NCI-H82 (cell line): ENCODE measurements around the gene FER.
"Not testable (repeated sequence)": the region's sequence is repeated elsewhere in the genome, so short reads cannot be mapped to it uniquely, and the experiment has no call there.

ENCODE experiments used
- DNase-seq: peaks from one replicate; lab custom pipeline; 2025; lab: John Stamatoyannopoulos, UW

The FER gene

GRCh38 chr5:108747111-108747773, 455 bp upstream of the FER start:
- no peak for DNase-seq

GRCh38 chr5:108748401-108749127, 867 bp downstream of the FER start:
- peak; percentile 98 for DNase-seq

GRCh38 chr5:108749128-108749861, 1.6 kb downstream of the FER start:
- peak; percentile 87 for DNase-seq

GRCh38 chr5:108753331-108753730, 5.6 kb downstream of the FER start:
- DNase-seq: no peak

GRCh38 chr5:108753877-108754276, 6.2 kb downstream of the FER start:
- no peak for DNase-seq

- no peak for DNase-seq
Measured at GRCh38 chr5:108760512-108760911, 12.8 kb downstream of the FER start.

- no peak for DNase-seq
Measured at GRCh38 chr5:108762660-108763059, 15.0 kb downstream of the FER start.

GRCh38 chr5:108763222-108763916, 15.7 kb downstream of the FER start:
- no peak for DNase-seq

GRCh38 chr5:108765647-108766046, 17.9 kb downstream of the FER start:
- DNase-seq: no peak

GRCh38 chr5:108766916-108767315, 19.2 kb downstream of the FER start:
- DNase-seq: not testable (repeated sequence)

GRCh38 chr5:108769352-108769751, 21.7 kb downstream of the FER start:
- no peak for DNase-seq

GRCh38 chr5:108772626-108773025, 24.9 kb downstream of the FER start:
- no peak for DNase-seq

GRCh38 chr5:108773330-108773729, 25.6 kb downstream of the FER start:
- no peak for DNase-seq

GRCh38 chr5:108774079-108774478, 26.4 kb downstream of the FER start:
- not testable (repeated sequence) for DNase-seq

GRCh38 chr5:108777582-108777981, 29.9 kb downstream of the FER start:
- not testable (repeated sequence) for DNase-seq

- not testable (repeated sequence) for DNase-seq
Measured at GRCh38 chr5:108784577-108784976, 36.9 kb downstream of the FER start.

GRCh38 chr5:108786806-108787483, 39.2 kb downstream of the FER start:
- no peak for DNase-seq

GRCh38 chr5:108788142-108788541, 40.4 kb downstream of the FER start:
- DNase-seq: no peak

GRCh38 chr5:108793207-108793606, 45.5 kb downstream of the FER start:
- no peak for DNase-seq

GRCh38 chr5:108794349-108794748, 46.7 kb downstream of the FER start:
- not testable (repeated sequence) for DNase-seq

- no peak for DNase-seq
Measured at GRCh38 chr5:108797396-108797795, 49.7 kb downstream of the FER start.

- no peak for DNase-seq
Measured at GRCh38 chr5:108797986-108798385, 50.3 kb downstream of the FER start.
